Activated naive CD8-positive, alpha-beta T cell treated with anti-CD3 and anti-CD28 coated beads, Interleukin-2, amount 50 U/mL, for 24 hours (primary cell): ENCODE data around the gene PGBD5.

ENCODE experiments used
- ATAC-seq: fragments of 150-1000 bp; cut with Tn5 transposase; one replicate; pipeline ENCODE4 v1.10.0; 2021
- DNase-seq: peaks from one replicate; pipeline ENCODE4 v3.0.0; 2021
- H3K27ac Mint-ChIP-seq: one replicate; pipeline ENCODE4 v1.8.0; 2021; ENCODE audit warnings: mild to moderate bottlenecking, mixed read lengths
- H3K27me3 Mint-ChIP-seq: one replicate; pipeline ENCODE4 v1.8.0; 2021; ENCODE audit warnings: mixed read lengths
- H3K36me3 Mint-ChIP-seq: one replicate; pipeline ENCODE4 v1.8.0; 2021; ENCODE audit warnings: low read depth, mixed read lengths
- H3K4me1 Mint-ChIP-seq: one replicate; pipeline ENCODE4 v1.8.0; 2021; ENCODE audit warnings: mixed read lengths
- H3K4me3 Mint-ChIP-seq: one replicate; pipeline ENCODE4 v1.8.0; 2021; ENCODE audit warnings: mild to moderate bottlenecking, moderate library complexity, mixed read lengths
- H3K9me3 Mint-ChIP-seq: one replicate; pipeline ENCODE4 v1.8.0; 2021; ENCODE audit warnings: mixed read lengths

PGBD5 gene

DNA sequence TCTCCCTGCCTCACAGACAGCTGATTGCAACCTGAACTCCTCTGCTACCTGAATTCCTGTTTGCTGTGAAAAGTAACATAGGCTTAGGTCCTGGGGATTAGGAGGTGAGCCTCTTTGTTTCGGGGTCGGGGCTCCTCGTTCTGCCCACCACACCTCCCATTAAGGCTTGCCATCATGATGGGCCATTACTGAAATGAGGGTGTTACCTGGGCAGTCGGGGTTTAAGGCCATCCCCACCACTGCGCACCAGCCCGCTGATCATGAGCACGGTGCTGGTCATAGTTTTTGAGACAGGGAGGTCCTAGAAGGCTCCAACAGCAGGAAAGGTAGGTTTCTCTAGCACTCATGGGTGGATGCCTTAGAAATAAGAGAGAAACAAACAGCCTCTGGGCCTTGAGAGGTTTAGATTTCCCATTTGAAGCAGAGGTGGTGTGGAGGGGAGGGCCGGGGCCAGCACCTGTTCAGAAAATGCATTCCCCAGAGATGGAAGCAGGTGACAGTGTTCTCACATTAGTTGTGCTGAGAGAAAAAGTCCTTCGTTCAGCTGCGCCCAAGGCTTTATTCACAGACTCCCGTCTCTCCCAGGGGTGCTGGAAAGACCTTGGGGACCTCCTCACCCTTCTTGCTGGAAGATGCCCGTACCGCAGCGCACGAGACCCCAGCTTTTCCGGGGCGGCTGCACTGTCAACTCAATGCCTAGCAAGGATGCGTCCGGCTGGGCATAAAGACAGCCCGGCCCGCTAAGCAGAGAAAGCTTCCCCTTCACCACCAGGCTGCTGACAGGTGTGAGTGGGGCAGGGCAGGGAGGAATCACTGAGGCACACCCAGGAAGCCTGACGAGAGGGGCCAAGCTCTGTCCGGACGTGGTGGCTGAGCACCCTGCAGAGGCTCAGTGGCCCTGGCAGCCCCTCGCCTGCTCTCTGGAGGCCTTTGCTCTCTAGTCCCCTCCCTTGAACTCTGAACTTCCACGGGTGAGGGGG is 125.5 kb downstream of the PGBD5 start:
- H3K4me3 Mint-ChIP-seq, result no peak overlapping the region

DNA sequence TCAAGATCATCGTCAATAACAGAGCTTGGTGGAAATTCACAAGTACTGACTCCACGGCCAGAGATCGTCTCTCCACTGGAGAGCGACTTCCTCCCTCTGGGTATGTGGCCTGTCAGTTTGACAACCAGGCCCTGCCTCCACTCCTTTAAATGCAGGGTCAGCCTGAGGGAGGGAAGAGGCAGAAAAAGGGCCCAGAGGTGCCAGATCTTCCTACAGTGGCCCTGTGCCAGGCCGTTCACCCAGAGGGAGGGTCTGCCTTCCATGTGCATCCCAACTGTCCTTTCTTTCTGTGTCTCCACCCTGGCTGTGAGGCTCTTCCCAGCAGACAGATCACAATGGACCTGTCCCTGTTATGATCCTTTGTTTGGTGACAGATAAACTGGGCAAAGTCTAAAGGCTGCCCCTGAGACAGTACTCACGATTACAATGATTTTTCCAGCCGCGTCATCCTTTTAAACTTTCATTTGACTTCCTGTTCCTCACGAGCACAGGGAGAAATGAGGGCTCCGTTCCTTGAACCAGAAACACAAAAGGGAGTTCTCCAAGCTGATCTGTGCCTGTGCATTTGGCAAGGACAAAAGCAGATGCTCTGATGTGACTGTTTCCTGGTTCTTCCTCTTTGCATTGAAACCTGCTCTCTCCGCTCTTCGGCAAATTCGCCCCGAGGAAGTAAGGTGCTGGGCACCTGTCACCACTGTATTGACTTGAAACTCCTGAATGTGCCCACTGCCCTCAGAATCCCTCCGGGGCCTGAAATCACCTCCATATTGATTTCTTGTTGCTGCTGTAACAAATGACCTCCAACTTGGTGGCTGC is 126.7 kb downstream of the PGBD5 start:
- Mint-ChIP-seq H3K27ac (no peak overlapping the region), H3K4me3 (no peak overlapping the region), H3K27me3 (peaks cover 2% of the 10 kb centered on the region), H3K4me1 (peaks cover 14% of the 10 kb centered on the region), H3K36me3 (no peaks in the 10 kb centered on the region), H3K9me3 (no peaks in the 10 kb centered on the region)
- DNase-seq, result no peak
- ATAC-seq, result no peak

More for the DNA sequence above, 125.5 kb downstream of the PGBD5 start:
- no peaks in the 10 kb centered on the region for H3K27me3 Mint-ChIP-seq
- no peaks in the 10 kb centered on the region for H3K36me3 Mint-ChIP-seq
- no peak for DNase-seq
- no peak overlapping the region for H3K27ac Mint-ChIP-seq
- no peak for ATAC-seq
- H3K4me1 Mint-ChIP-seq, result peaks cover 14% of the 10 kb centered on the region
- H3K9me3 Mint-ChIP-seq, result no peaks in the 10 kb centered on the region

DNA sequence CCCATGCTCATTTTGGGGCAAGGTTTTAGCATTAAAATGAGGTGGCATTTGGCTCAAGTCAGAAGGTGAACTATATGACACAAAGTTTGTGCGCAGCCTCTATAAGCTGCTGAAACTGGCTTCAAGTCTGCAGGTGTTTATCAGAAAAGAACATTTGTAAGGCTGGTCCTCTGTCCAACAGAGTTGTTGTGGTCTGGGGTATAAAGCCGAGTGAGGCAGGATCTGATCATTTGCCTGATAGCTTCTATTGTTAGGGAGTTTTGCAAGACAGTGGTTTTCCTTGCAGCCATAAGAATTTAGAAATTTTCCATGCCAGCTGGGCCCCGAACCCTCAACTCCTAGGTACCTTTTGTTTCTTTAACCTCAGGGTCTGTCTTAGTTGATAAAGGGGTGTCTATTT is 130.8 kb downstream of the PGBD5 start:
- peaks cover 8% of the 10 kb centered on the region for H3K4me1 Mint-ChIP-seq
- H3K36me3 Mint-ChIP-seq, result no peaks in the 10 kb centered on the region
- H3K27me3 Mint-ChIP-seq, result peaks cover 21% of the 10 kb centered on the region
- no peaks in the 10 kb centered on the region for H3K9me3 Mint-ChIP-seq
- no peak overlapping the region for H3K4me3 Mint-ChIP-seq
- no peak overlapping the region for H3K27ac Mint-ChIP-seq
- no peak for ATAC-seq
- DNase-seq, result no peak

DNA sequence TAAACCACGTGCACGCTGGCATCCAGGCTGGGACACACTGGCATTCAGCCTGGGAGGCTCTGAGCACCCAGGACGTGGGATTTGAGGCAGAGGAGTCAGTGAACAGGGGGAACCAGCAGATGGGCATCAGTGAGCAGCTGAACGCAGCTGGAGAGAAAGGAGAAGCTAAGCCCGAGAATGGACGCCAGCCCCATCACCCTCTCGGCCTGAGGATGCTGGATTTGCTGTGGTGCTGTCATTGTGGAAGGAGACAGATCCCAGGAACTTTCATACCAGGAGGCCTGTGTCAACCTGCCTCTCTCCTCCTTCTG is 132.8 kb downstream of the PGBD5 start:
- Mint-ChIP-seq H3K4me3 (no peak overlapping the region), H3K9me3 (no peaks in the 10 kb centered on the region), H3K4me1 (peaks cover 8% of the 10 kb centered on the region), H3K27ac (no peak overlapping the region), H3K36me3 (no peaks in the 10 kb centered on the region), H3K27me3 (peaks cover 23% of the 10 kb centered on the region)
- DNase-seq, result no peak
- no peak for ATAC-seq

DNA sequence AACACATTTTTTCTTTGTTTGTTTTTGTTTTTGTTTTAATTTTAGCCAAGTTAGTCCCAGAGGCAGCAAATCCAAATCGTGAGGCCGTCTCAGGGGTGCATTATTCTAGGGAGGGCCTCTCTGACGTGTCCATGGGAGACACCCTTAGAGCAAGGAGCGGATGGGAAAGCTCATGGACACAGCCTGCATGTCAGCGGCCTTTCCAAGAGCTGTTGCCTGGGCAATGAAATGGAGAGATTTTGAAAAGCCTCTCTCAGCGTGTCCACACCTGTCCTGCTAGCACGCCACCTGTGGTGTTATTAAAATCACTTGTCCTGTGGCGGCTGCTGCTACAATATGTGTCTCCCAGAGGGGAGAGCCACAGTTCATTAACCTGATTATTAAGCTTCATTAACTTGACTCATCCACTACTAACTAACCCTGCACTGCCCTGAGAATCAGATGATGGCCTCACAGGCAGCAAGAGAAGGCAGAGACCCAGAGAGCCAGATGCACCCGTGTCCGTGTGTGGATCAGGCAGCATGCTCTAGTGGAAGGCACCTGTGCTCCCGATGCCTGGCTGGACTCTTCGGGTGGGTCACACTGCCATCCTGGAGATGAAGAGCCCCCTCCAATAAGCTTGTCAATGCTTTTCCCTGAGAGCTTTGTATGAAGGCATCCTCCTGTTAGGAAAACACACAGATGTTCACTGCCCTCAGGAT is 133.3 kb downstream of the PGBD5 start:
- DNase-seq, result no peak
- no peak overlapping the region for H3K4me3 Mint-ChIP-seq
- H3K27me3 Mint-ChIP-seq, result peaks cover 23% of the 10 kb centered on the region
- H3K4me1 Mint-ChIP-seq, result peaks cover 8% of the 10 kb centered on the region
- H3K27ac Mint-ChIP-seq, result no peak overlapping the region
- no peaks in the 10 kb centered on the region for H3K9me3 Mint-ChIP-seq
- no peaks in the 10 kb centered on the region for H3K36me3 Mint-ChIP-seq
- no peak for ATAC-seq

DNA sequence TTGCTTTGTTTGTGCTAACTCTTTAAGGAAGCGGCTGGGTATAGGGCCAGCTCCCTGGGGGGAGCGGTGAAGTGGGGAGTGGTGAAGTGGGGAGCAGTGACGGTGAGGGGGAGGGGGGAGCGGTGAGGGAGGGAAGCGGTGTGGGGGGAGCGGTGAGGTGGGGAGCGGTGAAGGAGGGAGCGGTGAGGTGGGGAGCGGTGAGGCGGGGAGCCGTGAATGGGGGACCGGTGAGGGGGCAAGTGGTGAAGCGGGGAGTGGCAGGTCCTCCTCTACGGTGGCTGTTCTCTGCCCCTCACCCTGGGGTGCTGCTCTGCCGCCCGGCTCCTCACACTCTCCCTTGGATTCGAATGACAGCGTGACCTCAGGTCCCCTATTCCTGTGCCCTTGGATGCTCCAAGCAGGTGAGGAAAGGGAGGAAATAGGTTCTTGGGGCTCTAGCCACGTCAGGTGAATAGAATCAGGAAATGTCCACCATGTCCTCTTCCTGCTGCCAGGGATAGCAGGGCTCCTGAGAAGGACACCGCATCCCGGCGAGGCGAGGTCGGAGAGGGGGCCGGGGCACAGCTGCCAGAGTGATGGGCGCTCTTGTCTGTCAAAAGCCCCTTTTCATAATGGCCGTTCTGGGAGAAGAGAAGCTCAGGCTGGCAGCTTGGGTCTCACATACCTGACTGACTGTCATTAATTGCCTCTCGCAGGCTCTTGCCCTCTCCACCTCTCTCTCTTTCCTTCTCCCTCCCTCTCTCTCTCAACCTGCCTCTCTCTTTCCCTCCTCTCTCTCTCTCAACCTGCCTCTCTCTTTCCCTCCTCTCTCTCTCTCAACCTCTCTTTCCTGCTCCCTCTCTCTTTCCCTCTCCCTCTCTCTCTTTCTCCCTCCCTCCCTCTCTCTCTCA is 134.2 kb downstream of the PGBD5 start:
- Mint-ChIP-seq H3K27ac (no peak overlapping the region), H3K4me3 (no peak overlapping the region), H3K27me3 (peaks cover 23% of the 10 kb centered on the region), H3K9me3 (no peaks in the 10 kb centered on the region), H3K36me3 (no peaks in the 10 kb centered on the region), H3K4me1 (peaks cover 8% of the 10 kb centered on the region)
- DNase-seq (no peak), ATAC-seq (peak; percentile 22)

DNA sequence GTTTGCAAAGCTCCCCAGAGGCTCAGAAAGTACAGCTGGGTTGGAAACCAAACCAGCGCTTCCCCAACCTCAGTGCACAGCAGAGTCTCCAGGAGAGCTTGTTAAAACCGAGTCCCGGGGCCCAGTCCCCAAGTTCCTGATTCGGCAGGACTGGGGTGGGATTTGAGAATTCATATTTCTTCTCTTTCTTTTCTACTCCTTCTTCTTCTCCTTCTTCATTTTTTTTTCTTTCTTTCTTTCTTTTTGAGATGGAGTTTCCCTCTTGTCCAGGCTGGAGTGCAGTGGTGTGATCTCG is 136.8 kb downstream of the PGBD5 start:
- H3K9me3 Mint-ChIP-seq, result no peaks in the 10 kb centered on the region
- H3K27ac Mint-ChIP-seq, result no peak overlapping the region
- H3K36me3 Mint-ChIP-seq, result peaks cover 3% of the 10 kb centered on the region
- peaks cover 8% of the 10 kb centered on the region for H3K4me1 Mint-ChIP-seq
- ATAC-seq (no peak), DNase-seq (no peak)
- H3K4me3 Mint-ChIP-seq, result no peak overlapping the region
- peaks cover 20% of the 10 kb centered on the region for H3K27me3 Mint-ChIP-seq

DNA sequence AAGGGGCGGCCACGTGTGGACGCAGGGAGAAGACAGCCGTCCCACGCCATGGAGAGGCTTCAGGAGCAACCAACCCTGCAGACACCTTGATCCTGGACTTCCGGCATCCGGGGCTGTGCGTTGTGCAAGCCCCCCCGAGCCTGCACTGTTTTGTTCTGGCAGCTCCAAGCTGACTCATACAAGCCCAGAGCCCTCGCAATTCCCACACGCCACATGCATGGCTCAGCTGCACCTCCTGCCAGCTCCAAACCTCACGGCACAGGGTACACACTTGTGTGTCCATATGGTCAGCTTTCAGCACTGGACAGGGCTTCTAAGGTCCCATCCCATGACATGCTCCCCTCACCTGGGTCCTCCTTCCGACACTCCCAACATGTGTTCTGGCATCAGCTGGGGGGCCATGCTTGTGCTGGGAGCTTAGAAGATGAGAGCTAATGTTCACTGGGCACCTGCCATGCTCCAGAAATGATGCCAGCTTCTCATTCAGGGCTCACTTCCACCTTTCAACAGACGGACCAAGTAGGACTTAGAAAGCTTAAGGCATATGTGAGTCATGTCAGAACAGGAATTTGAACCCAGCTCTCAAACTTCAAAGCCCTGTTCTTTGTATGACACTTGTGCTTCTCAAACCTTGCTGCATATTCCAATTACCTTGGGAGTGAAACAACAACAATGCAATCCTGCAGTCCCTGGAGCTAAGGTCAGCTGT is 137.3 kb downstream of the PGBD5 start:
- Mint-ChIP-seq H3K9me3 (no peaks in the 10 kb centered on the region), H3K4me1 (peaks cover 8% of the 10 kb centered on the region), H3K4me3 (no peak overlapping the region), H3K27me3 (peaks cover 20% of the 10 kb centered on the region), H3K27ac (no peak overlapping the region), H3K36me3 (peaks cover 3% of the 10 kb centered on the region)
- DNase-seq (no peak), ATAC-seq (no peak)

DNA sequence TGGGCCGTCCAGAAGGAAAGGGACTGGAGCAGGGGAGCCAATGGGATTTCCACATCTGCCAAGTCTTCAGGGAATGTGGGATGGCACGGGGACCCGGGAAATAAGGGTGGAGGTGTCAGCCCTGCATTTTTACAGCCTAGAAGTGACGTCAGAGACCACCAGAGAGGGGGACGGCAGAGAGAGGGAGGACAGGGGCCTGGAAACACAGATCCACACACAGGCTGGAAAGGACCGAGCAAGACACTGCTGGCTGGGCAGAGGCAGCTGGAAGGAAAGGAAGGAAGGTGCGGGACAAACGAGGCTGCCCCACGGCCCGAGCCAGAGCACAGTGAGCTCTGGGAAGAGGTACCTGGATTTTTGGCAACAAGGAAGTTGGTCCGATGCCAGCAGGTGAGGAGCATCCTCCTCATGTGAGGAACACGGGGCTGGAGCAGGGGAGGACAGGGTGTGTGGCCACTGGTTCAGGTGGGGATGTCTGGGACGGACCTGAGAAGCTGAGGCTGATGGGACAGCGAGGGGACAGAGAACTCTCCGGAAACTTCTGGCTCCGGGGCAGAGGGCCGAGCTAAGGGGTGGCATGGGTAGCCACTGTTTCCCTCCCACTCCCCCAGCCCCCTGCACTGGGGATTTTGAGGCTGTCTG is 138.3 kb downstream of the PGBD5 start:
- ATAC-seq (no peak), DNase-seq (no peak)
- Mint-ChIP-seq H3K27me3 (peaks cover 16% of the 10 kb centered on the region), H3K27ac (no peak overlapping the region), H3K4me1 (peaks cover 8% of the 10 kb centered on the region), H3K9me3 (no peaks in the 10 kb centered on the region), H3K4me3 (no peak overlapping the region), H3K36me3 (peaks cover 5% of the 10 kb centered on the region)

DNA sequence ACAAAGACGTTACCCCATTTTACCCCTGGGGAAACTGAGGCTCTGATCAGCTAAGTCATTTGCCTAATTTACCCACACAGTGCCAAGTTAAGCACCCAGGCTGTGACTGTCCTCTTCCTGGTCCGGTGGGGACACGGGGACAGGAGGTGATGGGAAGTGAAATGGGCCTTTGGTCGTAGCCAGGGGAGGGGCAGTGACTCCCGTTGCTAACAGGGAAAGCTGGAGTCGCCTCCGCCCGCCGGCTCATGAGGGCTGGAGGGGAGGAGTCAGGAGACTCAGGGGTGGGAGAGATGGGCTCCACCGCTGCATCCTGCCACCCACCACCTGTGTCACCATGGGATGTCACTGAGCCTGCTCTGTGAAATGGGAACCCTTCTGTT is 139.3 kb downstream of the PGBD5 start:
- H3K4me3 Mint-ChIP-seq, result no peak overlapping the region

DNA sequence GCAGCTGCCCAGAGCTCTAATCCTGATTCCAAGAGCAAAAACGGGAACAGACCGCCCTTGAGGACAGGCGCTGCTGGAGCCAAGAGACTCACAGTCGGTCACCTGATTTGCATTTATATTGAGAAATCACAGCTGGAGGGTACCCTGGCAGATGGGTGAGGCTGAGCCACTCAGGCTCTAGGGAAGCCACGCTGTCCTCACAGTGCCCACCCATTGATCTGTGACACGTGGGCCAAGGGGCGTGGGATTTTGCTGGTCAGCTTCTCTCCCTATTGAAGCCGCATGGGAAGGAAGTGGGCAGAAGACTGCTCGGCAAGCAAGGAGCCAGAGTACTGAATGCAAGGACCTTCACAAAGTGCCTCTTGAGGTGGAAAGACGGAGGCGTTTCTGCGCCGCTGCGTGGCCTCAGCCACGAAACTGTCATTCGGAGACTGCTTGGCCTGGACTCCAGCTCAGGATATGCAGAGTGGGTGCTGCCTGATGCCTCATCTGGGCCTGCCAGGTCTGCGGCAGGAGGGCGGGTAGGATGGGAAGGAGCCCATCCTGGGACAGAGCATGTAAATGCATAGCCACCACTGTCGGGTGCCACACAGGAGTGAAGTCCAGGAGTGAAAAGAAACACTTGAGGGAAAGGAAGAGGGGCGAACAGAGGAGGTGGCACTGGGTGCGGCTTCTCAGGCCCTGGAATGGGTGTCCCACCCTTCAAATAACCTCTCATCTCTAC is 139.8 kb downstream of the PGBD5 start:
- no peak overlapping the region for H3K27ac Mint-ChIP-seq

More for the DNA sequence above, 139.3 kb downstream of the PGBD5 start:
- no peak overlapping the region for H3K27ac Mint-ChIP-seq
- H3K9me3 Mint-ChIP-seq, result no peaks in the 10 kb centered on the region
- DNase-seq (no peak), ATAC-seq (no peak)
- peaks cover 8% of the 10 kb centered on the region for H3K27me3 Mint-ChIP-seq
- H3K4me1 Mint-ChIP-seq, result peaks cover 12% of the 10 kb centered on the region
- H3K36me3 Mint-ChIP-seq, result peaks cover 5% of the 10 kb centered on the region

DNA sequence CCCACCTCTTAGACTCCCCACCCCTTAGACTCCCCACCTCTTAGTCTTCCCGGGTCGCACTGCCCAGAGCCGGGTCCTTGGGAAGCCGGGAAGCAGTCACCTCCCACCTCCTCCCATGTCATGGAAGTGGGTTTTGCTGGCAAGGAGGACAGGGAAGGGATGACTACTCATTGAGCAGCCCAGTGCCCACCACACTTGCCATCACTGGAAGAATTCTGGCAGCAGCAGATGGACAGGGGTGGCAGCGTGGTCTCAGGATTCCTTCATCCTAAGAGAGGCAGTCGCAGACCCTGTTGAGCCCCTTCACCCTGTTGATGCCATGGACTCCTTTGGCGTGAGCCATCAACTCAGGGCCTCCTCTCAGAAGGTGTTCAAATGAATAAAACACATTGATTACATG is 140.8 kb downstream of the PGBD5 start:
- Mint-ChIP-seq H3K27me3 (peaks cover 2% of the 10 kb centered on the region), H3K36me3 (peaks cover 8% of the 10 kb centered on the region), H3K4me3 (no peak overlapping the region), H3K4me1 (peaks cover 13% of the 10 kb centered on the region), H3K9me3 (no peaks in the 10 kb centered on the region), H3K27ac (no peak overlapping the region)
- ATAC-seq, result no peak
- DNase-seq, result no peak

More for the DNA sequence above, 139.8 kb downstream of the PGBD5 start:
- Mint-ChIP-seq H3K9me3 (no peaks in the 10 kb centered on the region), H3K36me3 (peaks cover 8% of the 10 kb centered on the region), H3K4me3 (no peak overlapping the region), H3K4me1 (peaks cover 13% of the 10 kb centered on the region), H3K27me3 (peaks cover 5% of the 10 kb centered on the region)
- ATAC-seq (no peak), DNase-seq (no peak)

DNA sequence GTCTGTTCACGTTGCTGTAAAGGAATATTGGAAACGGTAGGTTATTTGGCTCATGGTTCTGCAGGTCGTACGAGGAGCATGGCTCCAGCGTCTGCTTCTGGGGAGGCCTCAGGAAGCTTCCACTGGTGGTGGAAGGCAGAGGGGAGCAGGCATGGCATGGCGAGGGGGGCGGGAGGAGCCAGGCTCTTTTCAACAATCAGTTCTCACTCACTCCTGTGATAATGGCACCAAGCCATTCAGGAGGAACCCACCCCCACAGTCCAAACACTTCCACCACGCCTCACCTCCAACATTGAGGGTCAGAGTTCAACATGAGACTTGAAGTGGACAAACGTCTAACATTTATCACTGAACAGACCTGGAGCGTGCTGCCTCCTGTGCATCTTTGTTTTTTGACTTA is 141.2 kb downstream of the PGBD5 start:
- H3K9me3 Mint-ChIP-seq, result no peaks in the 10 kb centered on the region
- ATAC-seq, result no peak

More for the DNA sequence above, 141.2 kb downstream of the PGBD5 start:
- Mint-ChIP-seq H3K27me3 (peaks cover 2% of the 10 kb centered on the region), H3K36me3 (peaks cover 11% of the 10 kb centered on the region), H3K4me3 (no peak overlapping the region), H3K4me1 (peaks cover 13% of the 10 kb centered on the region), H3K27ac (no peak overlapping the region)
- no peak for DNase-seq
